IMR-90 (cell line): ENCODE data around the gene PUS7L.

Source experiments
- CEBPB ChIP-seq: IDR thresholded peaks from 2 replicates; pipeline ENCODE4 v1.6.1; 2012; ENCODE audit warnings: low read depth, low read length, improper control_type of control experiment
- CTCF ChIP-seq: conservative IDR thresholded peaks from 2 replicates; pipeline ENCODE4 v1.5.1; 2012; ENCODE audit warnings: mild to moderate bottlenecking, low read depth, low read length, improper control_type of control experiment
- MXI1 ChIP-seq: IDR thresholded peaks from 2 replicates; pipeline ENCODE4 v1.6.1; 2012; ENCODE audit warnings: low read depth, mild to moderate bottlenecking, low read length, moderate library complexity, borderline replicate concordance
- POLR2A ChIP-seq: IDR thresholded peaks from 2 replicates; pipeline ENCODE4 v1.6.1; 2012; ENCODE audit warnings: mild to moderate bottlenecking, low read depth, low read length
- RAD21 ChIP-seq: IDR thresholded peaks from 2 replicates; pipeline ENCODE4 v1.6.1; 2012; ENCODE audit warnings: low read length, improper control_type of control experiment

- TF ChIP-seq CTCF = no peak
- no peak for TF ChIP-seq CEBPB
- TF ChIP-seq MXI1 = no peak
- TF ChIP-seq RAD21 = no peak
- TF ChIP-seq POLR2A = no peak
These were observed 4.6 kb downstream of the PUS7L start for GRCh38 chr12:43754015-43754414.
